Large intestine (tissue), 3 donors: ENCODE measurements around the gene TNNT2. TPM values are rescaled to one million over a fixed set of nuclear protein-coding genes. Genes with fewer than 3 reads are reported as not detected.

Experiments used
- DNase-seq, 2 donors: peaks; one replicate each; pipeline versions ENCODE4 v3.0.0 to v3.0.0-alpha.2; 2013
- H3K27ac ChIP-seq: one replicate; pipeline ENCODE4 v1.5.1; 2013; ENCODE audit warnings: low read length
- H3K27me3 ChIP-seq: 2 replicates; pipeline ENCODE4 v1.6.1; 2013; ENCODE audit warnings: low read length; ENCODE audit not compliant: control insufficient read depth, insufficient read depth
- H3K36me3 ChIP-seq: 2 replicates; pipeline ENCODE4 v1.6.1; 2013; ENCODE audit warnings: low read length; ENCODE audit not compliant: control insufficient read depth, insufficient read depth
- H3K4me1 ChIP-seq: one replicate; pipeline ENCODE4 v1.6.1; 2013; ENCODE audit warnings: low read length; ENCODE audit not compliant: control insufficient read depth, insufficient read depth
- H3K4me3 ChIP-seq: one replicate; pipeline ENCODE4 v1.5.1; 2013; ENCODE audit warnings: low read length
- H3K9me3 ChIP-seq: one replicate; pipeline ENCODE4 v1.6.1; 2013; ENCODE audit warnings: mild to moderate bottlenecking, low read depth, low read length, moderate library complexity; ENCODE audit not compliant: control insufficient read depth
- WGBS: methylation state at CpG from one replicate; pipeline ENCODE4 v1.1.5; 2013; ENCODE audit warnings: low lambda C conversion rate; ENCODE audit not compliant: insufficient coverage; 5-methylcytosine and 5-hydroxymethylcytosine counted together
- polyA plus RNA-seq: library from polyadenylated mRNA; unstranded; fragments of 120-200 nt; gene quantifications from one replicate; pipeline ENCODE4 v1.2.1, GENCODE V29; 2013

TNNT2 gene
- polyA plus RNA-seq, 1 donor = 20.8 TPM

- WGBS = no CpG with 5 or more reads among the region's 6 CpGs
- peaks cover 25% of the 10 kb centered on the region for H3K36me3 ChIP-seq
- H3K27ac ChIP-seq = no peak overlapping the region
- no peak overlapping the region for H3K4me3 ChIP-seq
- peaks cover 12% of the 10 kb centered on the region for H3K27me3 ChIP-seq
- no peaks in the 10 kb centered on the region for H3K9me3 ChIP-seq
- peaks cover 11% of the 10 kb centered on the region for H3K4me1 ChIP-seq
- DNase-seq = no peak
Measured at GRCh38 chr1:201378804-201379203, 1.3 kb upstream of the TNNT2 start.

- Histone ChIP-seq H3K27ac (no peak overlapping the region), H3K4me3 (no peak overlapping the region), H3K4me1 (peaks cover 11% of the 10 kb centered on the region), H3K9me3 (no peaks in the 10 kb centered on the region), H3K27me3 (peaks cover 31% of the 10 kb centered on the region), H3K36me3 (peaks cover 8% of the 10 kb centered on the region)
- 60% methylated on average over 1 of the region's 11 CpGs for WGBS
- DNase-seq = peak in 1 of 2 donors; percentile 56
Measured at GRCh38 chr1:201376464-201377374, 761 bp downstream of the TNNT2 start.

GRCh38 chr1:201376107-201376463 is 1.4 kb downstream of the TNNT2 start:
- no peak overlapping the region for H3K27ac ChIP-seq
- peaks cover 1% of the 10 kb centered on the region for H3K36me3 ChIP-seq
- H3K27me3 ChIP-seq = peaks cover 36% of the 10 kb centered on the region
- peaks cover 11% of the 10 kb centered on the region for H3K4me1 ChIP-seq
- no peak for DNase-seq
- H3K4me3 ChIP-seq = no peak overlapping the region
- no CpG with 5 or more reads among the region's 4 CpGs for WGBS
- H3K9me3 ChIP-seq = no peaks in the 10 kb centered on the region

- no peaks in the 10 kb centered on the region for H3K9me3 ChIP-seq
- H3K4me1 ChIP-seq = peaks cover 11% of the 10 kb centered on the region
- H3K4me3 ChIP-seq = no peak overlapping the region
- no peak overlapping the region for H3K27ac ChIP-seq
- no peak for DNase-seq
- no CpG with 5 or more reads among the region's 4 CpGs for WGBS
- H3K27me3 ChIP-seq = peaks cover 43% of the 10 kb centered on the region
- H3K36me3 ChIP-seq = no peaks in the 10 kb centered on the region
Measured at GRCh38 chr1:201375169-201375568, 2.3 kb downstream of the TNNT2 start.

- no CpG with 5 or more reads among the region's 7 CpGs for WGBS
- H3K27me3 ChIP-seq = peaks cover 46% of the 10 kb centered on the region
- H3K36me3 ChIP-seq = no peaks in the 10 kb centered on the region
- no peak overlapping the region for H3K27ac ChIP-seq
- peaks cover 11% of the 10 kb centered on the region for H3K4me1 ChIP-seq
- DNase-seq = no peak
- H3K4me3 ChIP-seq = no peak overlapping the region
- H3K9me3 ChIP-seq = no peaks in the 10 kb centered on the region
Measured at GRCh38 chr1:201374364-201374763, 3.1 kb downstream of the TNNT2 start.

GRCh38 chr1:201371792-201372191 is 5.7 kb downstream of the TNNT2 start:
- Histone ChIP-seq H3K4me3 (no peak overlapping the region), H3K36me3 (no peaks in the 10 kb centered on the region), H3K4me1 (peaks cover 3% of the 10 kb centered on the region), H3K9me3 (no peaks in the 10 kb centered on the region), H3K27me3 (peaks cover 61% of the 10 kb centered on the region), H3K27ac (no peak overlapping the region)
- no peak for DNase-seq
- 100% methylated on average over 1 of the region's 6 CpGs for WGBS

- 78% methylated on average over 3 of the region's 9 CpGs for WGBS
- H3K9me3 ChIP-seq = no peaks in the 10 kb centered on the region
- no peak for DNase-seq
- no peak overlapping the region for H3K27ac ChIP-seq
- peaks cover 61% of the 10 kb centered on the region for H3K27me3 ChIP-seq
- no peaks in the 10 kb centered on the region for H3K4me1 ChIP-seq
- no peak overlapping the region for H3K4me3 ChIP-seq
- H3K36me3 ChIP-seq = no peaks in the 10 kb centered on the region
Measured at GRCh38 chr1:201371276-201371675, 6.2 kb downstream of the TNNT2 start.

GRCh38 chr1:201370500-201370899 is 7.0 kb downstream of the TNNT2 start:
- Histone ChIP-seq H3K27me3 (peaks cover 55% of the 10 kb centered on the region), H3K9me3 (no peaks in the 10 kb centered on the region), H3K4me1 (no peaks in the 10 kb centered on the region), H3K36me3 (no peaks in the 10 kb centered on the region), H3K27ac (no peak overlapping the region), H3K4me3 (no peak overlapping the region)
- WGBS = no CpG with 5 or more reads among the region's 3 CpGs
- DNase-seq = no peak

- no peaks in the 10 kb centered on the region for H3K36me3 ChIP-seq
- no peak for DNase-seq
- H3K4me3 ChIP-seq = no peak overlapping the region
- no peaks in the 10 kb centered on the region for H3K4me1 ChIP-seq
- WGBS = no CpG with 5 or more reads among the region's 6 CpGs
- no peak overlapping the region for H3K27ac ChIP-seq
- no peaks in the 10 kb centered on the region for H3K9me3 ChIP-seq
- H3K27me3 ChIP-seq = peaks cover 50% of the 10 kb centered on the region
Measured at GRCh38 chr1:201369209-201369608, 8.3 kb downstream of the TNNT2 start.

- Histone ChIP-seq H3K27ac (no peak overlapping the region), H3K27me3 (peaks cover 33% of the 10 kb centered on the region), H3K9me3 (no peaks in the 10 kb centered on the region), H3K4me3 (no peak overlapping the region), H3K36me3 (no peaks in the 10 kb centered on the region), H3K4me1 (no peaks in the 10 kb centered on the region)
- no CpG with 5 or more reads among the region's 7 CpGs for WGBS
- DNase-seq = no peak
Measured at GRCh38 chr1:201366696-201367095, 10.8 kb downstream of the TNNT2 start.

- DNase-seq = no peak
- H3K27ac ChIP-seq = no peak overlapping the region
- H3K4me3 ChIP-seq = no peak overlapping the region
- no peaks in the 10 kb centered on the region for H3K9me3 ChIP-seq
- H3K27me3 ChIP-seq = peaks cover 21% of the 10 kb centered on the region
- peaks cover 2% of the 10 kb centered on the region for H3K4me1 ChIP-seq
- no peaks in the 10 kb centered on the region for H3K36me3 ChIP-seq
- WGBS = no CpG with 5 or more reads among the region's 11 CpGs
Measured at GRCh38 chr1:201365251-201365650, 12.2 kb downstream of the TNNT2 start.
